ENCODE data around the gene ACACB.

GRCh38 chr12:109189291-109189690, 72.9 kb downstream of the ACACB start:
- TF ChIP-seq CTCF (IDR thresholded peaks at IDR 0.05) (no peak), POLR2A (IDR thresholded peaks at IDR 0.05) (no peak)

Data from heart left ventricle (tissue), 13 donors.